ENCODE measurements around the gene ARFIP2. TPM values are rescaled to one million over a fixed set of nuclear protein-coding genes. Genes with fewer than 3 reads are reported as not detected.

The ARFIP2 gene
- total and polyA plus RNA-seq, 10 of the 15 experiments (the other 5 are each of a cell fraction or from before 2014, with no cell fraction given), result 11.7 to 59.8 (median 48.0) TPM

- ATAC-seq (no peak), FAIRE-seq (peak; percentile 38), DNase-seq (ENCODE audit: low read depth, low spot score) (no peak)
- Histone ChIP-seq H3K4me3 (no peak overlapping the region), H4K20me1 (ENCODE audit: control insufficient read depth, insufficient read depth) (no peaks in the 10 kb centered on the region), H3K79me2 (ENCODE audit: control insufficient read depth, insufficient read depth, low read length) (peaks cover 5% of the 10 kb centered on the region), H3K9ac (ENCODE audit: control insufficient read depth, insufficient read depth, low read length) (no peak overlapping the region), H3K27me3 (replicated peaks in 1 of 2; ENCODE audit: control insufficient read depth in 2 of 2, insufficient read depth in 2 of 2, low read length in 1 of 2) (no peaks in the 10 kb centered on the region), H3K4me2 (ENCODE audit: control insufficient read depth, insufficient read depth) (no peak overlapping the region), H3K4me1 (ENCODE audit: control insufficient read depth, insufficient read depth, low read length) (peaks cover 9% of the 10 kb centered on the region), H3K9me3 (replicated peaks; ENCODE audit: control insufficient read depth, insufficient read depth, low read length) (no peaks in the 10 kb centered on the region), H3K27ac (ENCODE audit: control insufficient read depth, insufficient read depth) (no peak overlapping the region), H2AFZ (ENCODE audit: control insufficient read depth, low read depth, low read length) (no peak overlapping the region), H3K36me3 (ENCODE audit: control insufficient read depth in 2 of 2, insufficient read depth in 2 of 2, low read length in 1 of 2) (peaks cover 1 to 13% of the 10 kb centered on the region in 2 experiments; a peak in 3 of 4 replicates)
- POLR2A ChIA-PET, result interaction anchor here (1.2 kb wide), 1 partner anchor 11 kb away, joined by 3 read pairs; no protein-coding TSS in a partner anchor
- RAD21 ChIA-PET (ENCODE audit: unreplicated experiment), result interaction anchor here (0.9 kb wide), 1 partner anchor 96 kb away, joined by 4 read pairs; no protein-coding TSS in a partner anchor
- SMC1A ChIA-PET (ENCODE audit: uncharacterized antibody, unreplicated experiment), result interaction anchor here (0.7 to 2.4 kb wide), 5 partner anchors 9 to 121 kb away, joined by 3 to 8 read pairs (median 3); no protein-coding TSS in a partner anchor
- in situ Hi-C loops (cut with MboI) (no loop called here), intact Hi-C loops (cut with micrococcal nuclease; ENCODE audit: unreplicated experiment) (loop anchor here (5.0 kb wide), 1 partner anchor 73 kb away; no protein-coding TSS in a partner anchor)
- BruUV-seq (replicated peaks), result no TSS peak
- WGBS (ENCODE audit: insufficient coverage, insufficient replicate concordance, low lambda C conversion rate, missing lambda C conversion rate), result 65% methylated on average over 3 of the region's 3 CpGs
- no peak for TF ChIP-seq RUNX3 (IDR thresholded peaks at IDR 0.05; ENCODE audit: low read length)
- TF ChIP-seq BHLHE40 (IDR thresholded peaks at IDR 0.05; ENCODE audit: borderline replicate concordance in 1 of 2, low read depth in 2 of 2, low read length in 1 of 2), result no peak
- TF ChIP-seq POLR2A (IDR thresholded peaks at IDR 0.05; ENCODE audit: low read depth, low read length), result 0 out of 2 replicates have a peak, but pooled peaks have one; percentile 29
- TF ChIP-seq BACH1 (IDR thresholded peaks at IDR 0.05; ENCODE audit: borderline replicate concordance), result no peak
- CTCF ChIA-PET, result interaction anchor here (1.0 to 1.2 kb wide), 3 partner anchors 15 to 272 kb away, joined by 3 to 4 read pairs (median 3); no protein-coding TSS in a partner anchor
Measured at GRCh38 chr11:6474806-6475500, 6.2 kb downstream of the ARFIP2 start.

- no peaks in the 10 kb centered on the region for H4K20me1 ChIP-seq (ENCODE audit: control insufficient read depth, insufficient read depth)
- H3K4me2 ChIP-seq (ENCODE audit: control insufficient read depth, insufficient read depth), result peak overlapping the region; percentile 84
- in situ Hi-C loops (cut with MboI) (no loop called here), intact Hi-C loops (cut with micrococcal nuclease; ENCODE audit: unreplicated experiment) (loop anchor here (5.0 kb wide), 1 partner anchor 72 kb away; no protein-coding TSS in a partner anchor)
- peaks cover 1% of the 10 kb centered on the region for H3K79me2 ChIP-seq (ENCODE audit: control insufficient read depth, insufficient read depth, low read length)
- ChIA-PET SMC1A (ENCODE audit: uncharacterized antibody, unreplicated experiment) (interaction anchor here (0.7 to 2.4 kb wide), 4 partner anchors 9 to 122 kb away, joined by 3 to 8 read pairs (median 3); no protein-coding TSS in a partner anchor), CTCF (no interaction called here), RAD21 (ENCODE audit: unreplicated experiment) (no interaction called here), POLR2A (interaction anchor here (1.2 kb wide), 1 partner anchor 11 kb away, joined by 3 read pairs; no protein-coding TSS in a partner anchor)
- no peak; the same call in 2 of the 3 replicates for ATAC-seq
- H3K4me3 ChIP-seq, result peak overlapping the region; percentile 61; the same call in 1 of the 2 replicates
- peaks cover 8% of the 10 kb centered on the region for H3K4me1 ChIP-seq (ENCODE audit: control insufficient read depth, insufficient read depth, low read length)
- peak overlapping the region; percentile 62; the same call in 1 of the 2 replicates for H2AFZ ChIP-seq (ENCODE audit: control insufficient read depth, low read depth, low read length)
- FAIRE-seq, result no peak
- no TSS peak for BruUV-seq (replicated peaks)
- peak overlapping the region; percentile 32; the same call in 1 of the 2 replicates for H3K9ac ChIP-seq (ENCODE audit: control insufficient read depth, insufficient read depth, low read length)
- peaks cover 1 to 10% of the 10 kb centered on the region in 2 experiments; a peak in 3 of 4 replicates for H3K36me3 ChIP-seq (ENCODE audit: control insufficient read depth in 2 of 2, insufficient read depth in 2 of 2, low read length in 1 of 2)
- H3K27me3 ChIP-seq (replicated peaks in 1 of 2; ENCODE audit: control insufficient read depth in 2 of 2, insufficient read depth in 2 of 2, low read length in 1 of 2), result no peaks in the 10 kb centered on the region
- WGBS (ENCODE audit: insufficient coverage, insufficient replicate concordance, low lambda C conversion rate, missing lambda C conversion rate), result 28% methylated on average over 7 of the region's 7 CpGs
- H3K27ac ChIP-seq (ENCODE audit: control insufficient read depth, insufficient read depth), result no peak overlapping the region
- DNase-seq (ENCODE audit: low read depth, low spot score), result no peak
- no peaks in the 10 kb centered on the region for H3K9me3 ChIP-seq (replicated peaks; ENCODE audit: control insufficient read depth, insufficient read depth, low read length)
- TF ChIP-seq SIN3A (IDR thresholded peaks at IDR 0.05; ENCODE audit: low read depth, low read length), result no peak
- TF ChIP-seq USF2 (IDR thresholded peaks at IDR 0.05; ENCODE audit: borderline replicate concordance, low read depth, low read length), result no peak
- TF ChIP-seq EED (IDR thresholded peaks at IDR 0.05; ENCODE audit: low read depth), result no peak
- no peak for TF ChIP-seq NRF1 (conservative IDR thresholded peaks at IDR 0.05; ENCODE audit: low read depth, low read length)
- no peak for TF ChIP-seq KLF5 (IDR thresholded peaks at IDR 0.05; ENCODE audit: partially characterized antibody)
- no peak for TF ChIP-seq SP1 (IDR thresholded peaks at IDR 0.05; ENCODE audit: low read depth, low read length)
- TF ChIP-seq DPF2 (IDR thresholded peaks at IDR 0.05), result no peak
- no peak for TF ChIP-seq POLR2AphosphoS2 (IDR thresholded peaks at IDR 0.05; ENCODE audit: low read depth, low read length)
Measured at GRCh38 chr11:6474413-6474792, 6.7 kb downstream of the ARFIP2 start.

Data from GM12878 (cell line).